ENCODE results near the gene VSIG1. TPM values are rescaled to one million over a fixed set of nuclear protein-coding genes. Genes with fewer than 3 reads are reported as not detected.

Gene VSIG1
- total RNA-seq, 1 experiment from 2014 or later = 1.5 TPM

DNA sequence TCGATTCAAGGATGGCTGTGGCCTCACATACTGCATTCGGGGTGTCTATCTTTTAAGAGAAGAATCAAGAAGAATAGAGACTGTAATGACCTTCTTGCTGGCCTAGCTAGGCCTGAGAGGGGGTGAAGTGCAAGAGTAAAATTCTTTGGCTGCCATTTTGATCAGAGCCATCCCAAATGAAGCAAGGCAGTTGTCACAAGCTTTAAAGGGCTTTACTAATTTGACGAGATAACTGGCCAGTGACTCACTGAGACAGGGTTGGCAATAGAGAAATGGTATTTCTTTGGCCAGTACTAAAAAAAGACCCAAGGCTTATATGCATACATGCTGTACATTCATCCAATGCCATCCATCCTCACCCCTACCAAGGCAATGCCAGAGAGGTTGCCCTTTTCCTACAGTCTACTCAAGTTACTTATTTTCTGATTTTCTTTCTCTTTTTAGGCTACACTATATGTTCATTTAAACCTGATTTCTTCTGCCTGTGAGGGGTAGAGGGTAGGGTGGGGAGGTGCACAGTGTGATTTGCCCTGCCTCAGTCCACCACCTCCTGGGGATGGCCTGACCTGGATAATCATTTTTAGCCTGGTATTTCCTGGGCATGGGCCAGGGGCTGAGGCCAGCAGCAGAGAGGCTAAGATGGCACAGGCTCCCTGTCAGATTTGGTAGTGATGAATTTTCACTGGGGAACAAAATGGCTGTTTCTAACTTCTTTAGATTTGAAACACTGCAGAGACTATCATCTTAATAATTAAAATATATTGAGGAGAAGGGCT is 78.9 kb downstream of the VSIG1 start:
- Histone ChIP-seq H3K27me3 (ENCODE audit: insufficient read depth, low read length) (no peaks in the 10 kb centered on the region), H3K56ac (ENCODE audit: insufficient read length, low read depth, low read length) (no peak overlapping the region), H2BK20ac (ENCODE audit: low read depth, low read length, poor library complexity, severe bottlenecking) (no peak overlapping the region), H3K4ac (ENCODE audit: low read depth, low read length) (no peak overlapping the region), H3K79me1 (ENCODE audit: insufficient read depth, low read depth, low read length, poor library complexity, severe bottlenecking) (no peaks in the 10 kb centered on the region), H3K4me1 (ENCODE audit: insufficient read depth, low read length) (peaks cover 9% of the 10 kb centered on the region; the same call in 1 of the 2 replicates), H3K9me3 (ENCODE audit: control insufficient read depth, low read depth, low read length) (no peaks in the 10 kb centered on the region), H4K91ac (ENCODE audit: insufficient read length, low read depth, low read length) (no peak overlapping the region), H4K20me1 (ENCODE audit: control insufficient read depth, insufficient read depth, insufficient read length) (no peaks in the 10 kb centered on the region), H3K4me2 (ENCODE audit: insufficient read depth, insufficient read length, low read length) (no peak overlapping the region), H2BK120ac (ENCODE audit: low read depth, low read length, poor library complexity, severe bottlenecking) (no peak overlapping the region), H2BK12ac (ENCODE audit: insufficient read length, low read depth, low read length) (no peak overlapping the region), H3K23me2 (ENCODE audit: insufficient read length, low read depth, low read length, poor library complexity, severe bottlenecking) (no peaks in the 10 kb centered on the region), H3K79me2 (ENCODE audit: insufficient read depth, low read length) (no peaks in the 10 kb centered on the region), H2BK5ac (ENCODE audit: insufficient read length, low read length) (no peak overlapping the region), H3K14ac (ENCODE audit: insufficient read depth, low read length) (no peak overlapping the region), H3K27ac (ENCODE audit: insufficient read length, low read depth, low read length) (no peak overlapping the region), H3K18ac (ENCODE audit: insufficient read length, low read depth, low read length) (no peak overlapping the region), H3T11ph (ENCODE audit: low read length) (no peak overlapping the region), H3K23ac (ENCODE audit: insufficient read length, low read depth, low read length) (no peak overlapping the region), H4K5ac (ENCODE audit: insufficient read length, low read depth, low read length) (no peak overlapping the region), H2AK5ac (ENCODE audit: insufficient read length, low read length) (no peak overlapping the region), H2AFZ (ENCODE audit: low read length) (no peak overlapping the region), H2BK15ac (ENCODE audit: low read depth, low read length) (no peak overlapping the region), H4K8ac (replicated peaks; ENCODE audit: insufficient read length, low read depth, low read length) (no peak overlapping the region), H3K9ac (ENCODE audit: extremely low read depth, insufficient read length, low read length) (no peak overlapping the region)
- no peaks in the 10 kb centered on the region for H3K27me3 Mint-ChIP-seq (ENCODE audit: low read depth)
- no peaks in the 10 kb centered on the region for H3K9me3 Mint-ChIP-seq
- peaks cover 22 to 32% of the 10 kb centered on the region in 2 experiments for H3K4me1 Mint-ChIP-seq
- TF ChIP-seq, protein P1, sequence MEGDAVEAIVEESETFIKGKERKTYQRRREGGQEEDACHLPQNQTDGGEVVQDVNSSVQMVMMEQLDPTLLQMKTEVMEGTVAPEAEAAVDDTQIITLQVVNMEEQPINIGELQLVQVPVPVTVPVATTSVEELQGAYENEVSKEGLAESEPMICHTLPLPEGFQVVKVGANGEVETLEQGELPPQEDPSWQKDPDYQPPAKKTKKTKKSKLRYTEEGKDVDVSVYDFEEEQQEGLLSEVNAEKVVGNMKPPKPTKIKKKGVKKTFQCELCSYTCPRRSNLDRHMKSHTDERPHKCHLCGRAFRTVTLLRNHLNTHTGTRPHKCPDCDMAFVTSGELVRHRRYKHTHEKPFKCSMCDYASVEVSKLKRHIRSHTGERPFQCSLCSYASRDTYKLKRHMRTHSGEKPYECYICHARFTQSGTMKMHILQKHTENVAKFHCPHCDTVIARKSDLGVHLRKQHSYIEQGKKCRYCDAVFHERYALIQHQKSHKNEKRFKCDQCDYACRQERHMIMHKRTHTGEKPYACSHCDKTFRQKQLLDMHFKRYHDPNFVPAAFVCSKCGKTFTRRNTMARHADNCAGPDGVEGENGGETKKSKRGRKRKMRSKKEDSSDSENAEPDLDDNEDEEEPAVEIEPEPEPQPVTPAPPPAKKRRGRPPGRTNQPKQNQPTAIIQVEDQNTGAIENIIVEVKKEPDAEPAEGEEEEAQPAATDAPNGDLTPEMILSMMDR (conservative IDR thresholded peaks at IDR 0.05) = no peak
- no CpG with 5 or more reads among the region's 3 CpGs for WGBS (ENCODE audit: extremely low coverage, insufficient read length, low lambda C conversion rate)
- no peaks in the 10 kb centered on the region for H3K36me3 Mint-ChIP-seq (ENCODE audit: insufficient read depth in 1 of 3, low read depth in 3 of 3)
- no peak overlapping the region for H3K4me3 Mint-ChIP-seq
- no peak for DNase-seq
- 0 out of 7 replicates have a peak overlapping the region, but pooled peaks of 1 of the 3 experiments have one; percentile 25 for H3K27ac Mint-ChIP-seq
